Mammary epithelial cell (primary cell): ENCODE results near the gene BLOC1S1.

ENCODE experiments used
- EZH2 ChIP-seq: IDR thresholded peaks from 2 replicates; pipeline ENCODE4 v1.6.1; 2012; ENCODE audit warnings: low read length, inconsistent platforms, borderline replicate concordance
- TF ChIP-seq, protein P1 (sequence below), 2 donors: IDR thresholded peaks in 1 of 2; conservative IDR thresholded peaks in 1 of 2; 2 replicates each; pipeline ENCODE4 v1.5.1; 2011 to 2012; ENCODE audit warnings: inconsistent platforms in 2 of 2, low read length in 2 of 2, mild to moderate bottlenecking in 2 of 2, control low read depth in 1 of 2, low read depth in 1 of 2; ENCODE audit not compliant: insufficient read depth in 1 of 2; ENCODE audit errors: extremely low read depth in 1 of 2

DNA sequence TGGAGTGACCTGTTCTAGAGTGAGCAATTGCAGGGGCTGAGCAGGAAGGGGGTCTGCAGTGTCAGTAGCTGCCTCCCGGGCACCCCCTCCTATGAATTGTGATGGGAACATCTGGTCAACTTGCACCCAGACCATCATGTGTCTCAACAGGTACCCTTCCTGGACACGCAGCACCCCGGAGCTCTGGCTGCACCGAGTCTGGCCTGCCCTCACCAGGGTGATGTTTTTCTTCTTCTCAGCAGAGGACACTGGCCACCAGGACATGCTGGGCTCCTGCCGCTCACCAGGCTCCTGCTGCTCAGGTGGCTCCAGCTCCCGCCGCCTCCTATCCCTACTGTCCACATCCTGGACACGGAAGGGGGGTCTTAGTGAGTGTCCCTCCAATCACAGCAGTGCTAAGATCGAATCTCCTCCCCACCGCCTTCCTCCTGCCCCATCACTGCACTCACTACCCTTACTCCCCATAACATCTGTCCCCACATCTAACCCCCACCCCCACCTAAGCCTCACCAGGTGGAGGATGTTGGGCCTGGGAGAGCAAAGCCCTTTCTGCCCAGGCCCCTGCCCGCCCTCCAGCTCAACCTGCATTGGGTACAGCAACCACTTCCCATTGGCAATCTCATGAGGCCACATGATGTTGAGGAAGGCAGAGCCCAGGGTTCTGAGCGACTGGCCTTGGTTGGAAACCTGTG, 23.1 kb upstream of the BLOC1S1 start:
- TF ChIP-seq, protein P1, sequence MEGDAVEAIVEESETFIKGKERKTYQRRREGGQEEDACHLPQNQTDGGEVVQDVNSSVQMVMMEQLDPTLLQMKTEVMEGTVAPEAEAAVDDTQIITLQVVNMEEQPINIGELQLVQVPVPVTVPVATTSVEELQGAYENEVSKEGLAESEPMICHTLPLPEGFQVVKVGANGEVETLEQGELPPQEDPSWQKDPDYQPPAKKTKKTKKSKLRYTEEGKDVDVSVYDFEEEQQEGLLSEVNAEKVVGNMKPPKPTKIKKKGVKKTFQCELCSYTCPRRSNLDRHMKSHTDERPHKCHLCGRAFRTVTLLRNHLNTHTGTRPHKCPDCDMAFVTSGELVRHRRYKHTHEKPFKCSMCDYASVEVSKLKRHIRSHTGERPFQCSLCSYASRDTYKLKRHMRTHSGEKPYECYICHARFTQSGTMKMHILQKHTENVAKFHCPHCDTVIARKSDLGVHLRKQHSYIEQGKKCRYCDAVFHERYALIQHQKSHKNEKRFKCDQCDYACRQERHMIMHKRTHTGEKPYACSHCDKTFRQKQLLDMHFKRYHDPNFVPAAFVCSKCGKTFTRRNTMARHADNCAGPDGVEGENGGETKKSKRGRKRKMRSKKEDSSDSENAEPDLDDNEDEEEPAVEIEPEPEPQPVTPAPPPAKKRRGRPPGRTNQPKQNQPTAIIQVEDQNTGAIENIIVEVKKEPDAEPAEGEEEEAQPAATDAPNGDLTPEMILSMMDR (conservative IDR thresholded peaks at IDR 0.05 in 1 of 2, IDR thresholded peaks at IDR 0.05 in 1 of 2; ENCODE audit: extremely low read depth in 1 of 2, insufficient read depth in 1 of 2, low read depth in 1 of 2, low read length in 2 of 2), result no peak
- TF ChIP-seq EZH2, result no peak
